Fibroblast of skin of back (primary cell): ENCODE data around the gene FMNL2.

ENCODE experiments used
- DNase-seq: peaks from one replicate; pipeline ENCODE4 v3.0.0-alpha.2; 2013

The FMNL2 gene

DNA sequence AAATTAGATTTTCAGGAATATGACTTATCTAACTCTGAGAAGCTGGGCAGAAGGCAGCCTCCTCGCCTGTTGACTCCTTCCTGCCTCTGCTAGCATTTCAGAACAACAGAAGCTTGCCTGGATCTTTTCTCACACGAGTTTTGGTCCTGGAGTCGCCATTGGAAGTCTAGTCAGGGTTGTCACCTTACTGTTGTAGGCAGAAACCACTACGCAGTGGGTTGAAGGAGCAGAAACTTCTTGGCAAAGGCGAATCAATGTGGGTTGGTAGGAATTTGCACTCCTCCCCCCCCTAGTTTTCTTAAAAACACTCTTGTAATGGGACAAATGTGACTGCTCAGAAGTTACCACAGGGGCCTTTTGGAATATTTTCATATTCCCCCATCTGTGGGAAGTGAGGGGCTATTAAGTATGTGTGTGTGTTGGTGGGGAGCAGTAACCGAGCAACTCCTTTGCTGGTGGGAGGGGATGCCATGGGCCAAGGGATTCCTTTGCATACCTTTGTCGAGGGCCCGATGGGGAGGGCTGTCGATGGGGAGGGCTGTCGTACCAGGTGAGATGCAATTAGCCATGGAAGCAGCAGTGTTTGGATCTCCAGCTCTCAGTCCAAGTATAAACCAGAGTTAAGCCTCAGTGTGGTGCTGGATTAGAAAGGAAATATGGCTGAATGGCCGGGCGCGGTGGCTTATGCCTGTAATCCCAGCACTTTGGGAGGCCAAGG is 117.4 kb downstream of the FMNL2 start:
- no peak for DNase-seq

DNA sequence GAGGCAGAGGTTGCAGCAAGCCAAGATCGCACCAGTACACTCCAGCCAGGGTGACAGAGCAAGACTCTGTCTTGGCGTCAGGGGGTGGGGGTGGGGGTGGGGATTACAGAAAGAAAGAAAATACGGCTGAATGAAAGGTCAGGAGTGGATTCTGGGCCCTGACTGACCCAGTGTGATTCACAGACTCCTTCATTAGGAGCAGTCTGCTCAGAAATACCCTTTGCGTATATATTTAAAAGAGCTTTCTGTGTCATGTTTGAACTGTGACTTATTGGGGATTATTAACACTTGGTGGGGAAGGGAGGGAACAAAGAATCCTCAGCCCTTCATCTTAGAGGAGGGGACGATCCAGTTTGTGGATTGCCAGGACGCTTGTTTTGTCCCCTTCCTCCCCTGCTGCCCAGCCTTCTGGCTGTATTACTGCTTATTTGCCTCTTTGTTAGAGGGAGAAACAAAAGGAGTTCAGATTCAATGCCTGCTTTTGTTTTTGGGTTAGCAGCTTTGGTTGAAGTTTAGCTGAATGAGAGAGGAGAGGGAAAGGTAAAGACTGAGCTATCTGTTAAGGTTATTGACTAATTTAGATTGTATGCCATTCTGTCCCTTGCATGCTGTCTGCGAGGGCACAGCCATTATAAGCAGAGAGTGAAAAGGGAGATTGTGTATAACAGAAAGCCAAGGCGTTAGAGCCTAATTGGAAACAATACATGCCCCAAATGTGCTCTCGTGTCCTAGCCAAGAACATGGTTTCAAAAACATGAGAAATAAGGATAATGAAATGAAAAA is 118.3 kb downstream of the FMNL2 start:
- no peak for DNase-seq

DNA sequence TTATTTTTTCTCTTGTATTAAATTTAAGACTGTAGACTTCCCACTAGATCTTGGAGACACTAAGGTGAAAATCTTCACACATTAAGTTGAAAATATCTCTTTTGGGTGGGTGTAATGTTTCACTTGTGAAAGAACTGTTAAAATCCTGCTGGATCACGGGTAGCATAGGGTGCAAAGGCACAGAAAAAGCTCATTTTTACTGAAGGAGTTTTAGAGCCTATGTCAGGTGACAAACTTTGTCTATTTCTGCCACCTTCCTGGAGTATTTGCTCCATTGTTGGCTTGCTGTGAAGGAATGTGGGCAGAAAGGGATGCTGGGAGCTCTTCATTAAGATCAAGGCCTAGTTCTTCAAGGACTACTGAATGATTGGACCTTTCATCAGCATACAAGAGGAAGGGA is 119.4 kb downstream of the FMNL2 start:
- no peak for DNase-seq

DNA sequence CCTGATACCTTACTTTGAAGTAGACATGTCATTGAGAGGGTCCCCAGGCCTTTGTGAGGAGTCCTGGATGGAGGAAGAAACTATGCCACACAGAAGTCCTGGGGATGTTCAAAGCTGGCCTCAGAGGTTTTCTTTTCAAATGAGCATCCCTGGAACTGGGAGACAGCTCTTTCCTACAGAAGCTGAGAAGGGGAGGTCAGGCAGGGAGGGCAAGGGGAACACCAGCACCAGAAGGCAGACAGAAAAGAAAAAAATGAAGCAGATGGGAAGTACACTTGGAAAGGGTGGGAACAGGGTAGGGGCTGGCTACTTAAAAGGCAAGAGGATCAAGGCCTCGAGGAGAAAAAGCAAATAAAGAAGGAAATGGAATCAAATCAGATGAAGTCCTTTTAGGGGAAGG is 120.0 kb downstream of the FMNL2 start:
- DNase-seq: no peak

DNA sequence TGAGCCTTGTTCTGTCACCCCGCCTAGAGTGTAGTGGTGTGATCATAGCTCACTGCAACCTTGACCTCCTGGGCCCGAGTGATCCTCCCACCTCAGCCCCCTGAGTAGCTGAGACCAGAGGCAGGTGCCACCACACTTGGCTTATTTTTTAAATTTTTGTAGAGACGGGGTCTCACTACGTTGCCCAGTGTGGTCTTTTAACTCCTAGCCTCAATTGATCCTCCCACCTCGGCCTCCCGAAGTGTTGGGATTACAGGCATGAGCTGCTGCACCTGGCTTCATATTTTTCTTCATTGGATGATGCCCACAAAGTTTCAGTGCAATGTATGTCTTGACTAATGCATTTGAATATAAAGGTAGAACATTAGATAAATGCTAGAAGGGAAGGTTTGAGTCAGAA is 120.8 kb downstream of the FMNL2 start:
- no peak for DNase-seq

DNA sequence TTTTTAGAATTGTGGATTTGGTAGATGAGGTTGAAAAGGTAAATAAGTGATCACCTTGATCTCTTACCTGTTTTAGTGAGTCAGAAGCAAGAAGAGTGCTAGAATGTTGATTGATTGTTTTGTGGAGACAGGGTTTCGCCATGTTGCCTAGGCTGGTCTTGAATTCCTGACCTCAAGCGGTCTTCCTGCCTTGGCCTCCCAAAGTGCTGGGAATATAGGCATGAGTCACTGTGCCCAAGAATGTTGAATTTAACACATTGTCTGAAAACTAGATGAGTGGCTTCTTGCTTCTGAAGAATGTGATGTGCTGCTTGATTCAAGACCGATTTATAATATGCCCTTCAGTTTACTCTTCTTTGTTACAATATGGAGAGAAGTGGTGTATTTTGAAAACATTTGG is 121.3 kb downstream of the FMNL2 start:
- peak; percentile 75 for DNase-seq

DNA sequence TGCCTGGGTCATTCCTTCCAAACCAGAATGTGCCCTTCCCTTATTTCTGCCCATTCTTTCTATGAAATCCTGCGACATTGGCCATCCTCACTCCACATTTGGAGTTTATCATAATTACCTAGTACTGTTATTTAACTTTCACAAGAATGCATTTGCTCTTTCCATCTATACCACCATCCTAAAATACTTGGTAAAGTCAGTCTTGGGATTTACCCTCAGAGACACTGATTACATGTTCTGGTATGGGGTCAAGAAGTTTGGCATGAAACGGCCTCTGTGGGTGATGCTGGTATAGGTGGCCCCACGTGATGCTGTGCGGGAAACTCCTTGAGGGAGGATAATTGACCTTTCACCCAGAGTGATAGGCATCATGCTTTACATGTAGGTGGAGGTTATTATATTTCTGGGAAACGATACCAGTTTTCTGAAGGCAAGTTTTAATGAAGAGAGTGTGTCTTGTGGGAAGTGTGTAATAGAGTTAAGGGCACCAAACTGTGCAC is 123.5 kb downstream of the FMNL2 start:
- no peak for DNase-seq

DNA sequence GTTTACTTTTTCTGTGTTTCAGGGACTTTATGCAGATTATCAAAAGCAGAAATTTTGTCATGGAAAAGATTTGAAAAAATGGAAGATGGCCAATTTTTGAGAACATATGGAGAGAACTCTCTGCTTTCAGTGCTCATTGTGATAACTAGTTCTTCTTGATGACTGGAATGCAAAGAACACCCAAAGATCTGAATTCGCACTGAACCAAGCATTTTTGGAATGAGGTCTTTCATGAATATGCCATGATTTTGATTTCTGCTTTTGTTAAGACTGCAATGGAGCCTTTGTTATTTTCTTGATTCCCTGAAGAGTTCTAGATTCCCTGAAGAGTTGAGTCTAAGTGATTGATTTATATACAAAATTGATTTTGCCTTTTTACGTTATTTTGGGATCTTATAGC is 124.1 kb downstream of the FMNL2 start:
- DNase-seq: no peak

DNA sequence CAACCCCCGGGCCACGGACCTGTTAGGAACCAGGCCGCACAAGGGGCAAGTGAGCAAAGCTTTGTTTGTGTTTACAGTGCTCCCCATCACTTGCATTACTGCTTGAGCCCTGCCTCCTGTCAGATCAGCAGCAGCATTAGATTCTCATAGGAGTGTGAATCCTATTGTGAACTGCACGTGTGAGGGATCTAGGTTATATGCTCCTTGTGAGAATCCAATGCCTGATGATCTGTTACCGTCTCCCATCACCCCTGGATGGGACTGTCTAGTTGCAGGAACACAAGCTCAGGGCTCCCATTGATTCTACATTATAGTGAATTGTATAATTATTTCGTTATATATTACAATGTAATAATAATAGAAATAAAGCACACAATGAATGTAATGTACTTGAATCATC is 125.6 kb downstream of the FMNL2 start:
- no peak for DNase-seq

DNA sequence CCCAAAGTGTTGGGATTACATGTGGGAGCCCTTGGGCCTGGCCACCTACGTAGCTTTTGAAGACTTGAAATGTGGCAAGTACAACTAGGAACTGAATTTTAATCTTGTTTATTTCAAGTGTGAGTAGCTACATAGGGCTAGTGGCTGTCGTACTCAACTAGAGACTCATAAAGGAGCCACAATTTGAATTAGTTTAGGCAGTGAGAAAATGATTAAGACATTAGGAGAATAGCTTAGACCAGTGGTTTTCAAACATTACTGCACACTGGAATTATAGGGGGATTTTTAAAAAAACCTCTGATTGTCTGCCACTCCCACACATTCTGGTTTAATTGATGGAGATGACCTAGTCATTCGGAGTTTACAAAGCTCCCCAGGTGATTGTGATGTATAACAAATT is 127.1 kb downstream of the FMNL2 start:
- DNase-seq: no peak

DNA sequence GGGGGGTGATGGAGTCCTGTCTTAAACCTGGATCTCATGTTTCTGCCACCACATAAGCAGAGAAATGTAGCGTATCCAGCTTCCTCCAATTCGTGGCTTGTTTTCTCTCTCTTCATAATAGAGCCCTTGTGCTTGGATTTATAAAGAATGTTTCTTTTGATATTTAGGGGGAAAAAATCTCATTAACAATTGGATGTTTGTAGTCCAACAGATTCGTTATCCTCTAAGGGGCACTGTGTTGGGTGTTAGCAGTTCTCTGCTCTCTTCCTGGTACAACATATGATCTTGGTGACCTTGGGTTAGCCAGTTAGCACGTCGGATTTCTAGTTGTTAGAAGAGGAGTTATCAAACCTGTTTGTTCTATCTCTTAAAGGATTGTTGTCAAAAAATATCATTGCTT is 127.8 kb downstream of the FMNL2 start:
- no peak for DNase-seq

DNA sequence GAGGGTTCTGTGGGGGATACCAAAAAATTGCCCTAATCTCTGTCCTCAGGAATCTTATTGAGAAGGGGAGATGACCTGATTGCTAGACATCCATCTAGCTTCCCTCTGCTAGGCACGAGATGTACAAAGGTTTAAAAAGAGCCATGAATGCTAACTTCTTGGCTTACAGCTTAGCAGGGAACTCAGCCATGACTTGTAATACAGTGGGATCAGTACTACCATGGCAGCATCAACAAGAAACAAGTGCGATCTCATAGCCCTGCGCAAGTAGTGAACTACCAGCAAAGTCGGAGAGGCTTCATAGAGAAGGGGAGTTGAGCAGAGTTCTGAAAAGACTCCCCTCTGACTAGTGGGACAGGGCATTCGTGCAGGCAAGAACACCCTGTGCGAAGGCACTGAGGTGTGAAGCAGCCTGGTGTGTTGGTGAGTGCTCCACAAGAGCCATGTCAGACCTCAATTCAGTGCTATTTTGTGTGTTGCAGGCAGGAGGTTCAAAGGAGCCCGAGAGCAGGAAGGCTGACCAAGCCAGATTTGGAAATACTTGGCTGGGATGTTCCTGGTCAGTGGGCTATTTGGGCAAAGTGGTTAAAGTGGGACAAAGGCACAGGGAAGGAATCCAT is 130.0 kb downstream of the FMNL2 start:
- DNase-seq: no peak

DNA sequence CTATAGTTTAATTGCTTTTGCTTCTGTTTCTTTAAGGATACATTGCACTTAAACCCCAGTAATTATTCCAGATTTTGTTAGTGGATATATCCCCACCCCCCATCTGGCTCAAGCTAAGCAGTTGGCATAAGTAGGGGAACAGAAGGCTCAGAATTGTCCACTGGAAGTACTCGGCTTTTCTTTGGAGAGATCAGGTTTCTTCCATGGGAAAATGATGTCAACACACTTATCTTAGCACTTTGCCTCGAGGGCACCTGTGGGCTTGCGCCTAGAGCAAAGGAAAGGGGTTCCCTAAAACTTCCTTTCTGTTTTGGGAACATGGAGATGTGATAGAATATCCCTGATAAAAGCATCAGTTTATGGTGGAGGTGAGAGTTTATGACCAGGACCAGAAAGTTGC is 130.6 kb downstream of the FMNL2 start:
- DNase-seq: no peak

DNA sequence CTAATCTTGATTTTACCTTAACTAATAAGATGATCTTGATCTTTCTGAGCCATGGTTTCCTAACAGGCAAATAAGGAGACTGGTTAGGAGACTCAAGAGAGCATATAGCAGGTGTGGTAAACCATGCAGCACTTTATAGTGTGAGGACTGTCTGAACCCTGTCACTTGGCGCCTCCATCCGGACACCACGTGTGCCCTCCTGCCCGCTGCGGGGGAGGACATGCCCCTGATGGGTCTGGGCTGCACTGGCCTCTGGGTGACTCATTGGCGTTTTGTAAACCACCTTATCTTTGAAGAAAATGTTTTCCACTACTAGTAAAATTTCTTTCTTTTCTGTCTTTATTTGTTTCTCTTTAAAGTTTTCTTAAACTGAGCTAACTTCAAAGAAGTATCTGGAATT is 131.1 kb downstream of the FMNL2 start:
- no peak for DNase-seq

DNA sequence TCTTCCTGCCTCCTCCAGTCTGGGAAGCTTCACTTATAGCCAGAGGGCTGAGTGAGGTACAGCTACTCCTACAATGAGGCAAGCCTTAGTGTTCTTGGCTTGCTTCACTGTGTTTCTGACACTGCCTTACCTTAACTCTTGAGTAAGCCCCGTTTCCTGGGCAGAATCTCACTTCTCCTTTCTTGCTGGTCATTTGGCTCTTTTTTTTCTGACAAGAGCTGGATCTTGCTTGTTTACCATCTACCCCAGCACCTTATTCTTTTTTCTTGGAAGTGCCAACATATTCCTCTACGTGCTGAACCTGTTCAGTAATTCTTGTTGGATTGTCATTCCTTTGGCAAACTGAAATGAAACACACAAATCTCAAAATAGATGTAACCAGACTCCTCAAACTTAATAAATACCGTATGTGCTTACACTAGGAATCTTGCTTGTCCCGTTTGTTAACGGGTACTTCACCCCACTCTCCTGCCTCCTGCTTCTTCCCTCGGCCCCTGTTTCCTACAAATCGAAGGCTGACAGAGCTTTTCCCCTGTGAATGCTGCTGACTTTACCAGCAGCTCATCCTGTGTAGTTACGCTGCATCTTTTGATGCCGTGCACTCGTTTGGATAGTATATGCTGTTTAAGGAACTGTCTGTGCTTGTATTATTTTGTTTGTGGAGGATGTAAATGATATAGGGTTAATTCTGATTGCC is 132.2 kb downstream of the FMNL2 start:
- no peak for DNase-seq

DNA sequence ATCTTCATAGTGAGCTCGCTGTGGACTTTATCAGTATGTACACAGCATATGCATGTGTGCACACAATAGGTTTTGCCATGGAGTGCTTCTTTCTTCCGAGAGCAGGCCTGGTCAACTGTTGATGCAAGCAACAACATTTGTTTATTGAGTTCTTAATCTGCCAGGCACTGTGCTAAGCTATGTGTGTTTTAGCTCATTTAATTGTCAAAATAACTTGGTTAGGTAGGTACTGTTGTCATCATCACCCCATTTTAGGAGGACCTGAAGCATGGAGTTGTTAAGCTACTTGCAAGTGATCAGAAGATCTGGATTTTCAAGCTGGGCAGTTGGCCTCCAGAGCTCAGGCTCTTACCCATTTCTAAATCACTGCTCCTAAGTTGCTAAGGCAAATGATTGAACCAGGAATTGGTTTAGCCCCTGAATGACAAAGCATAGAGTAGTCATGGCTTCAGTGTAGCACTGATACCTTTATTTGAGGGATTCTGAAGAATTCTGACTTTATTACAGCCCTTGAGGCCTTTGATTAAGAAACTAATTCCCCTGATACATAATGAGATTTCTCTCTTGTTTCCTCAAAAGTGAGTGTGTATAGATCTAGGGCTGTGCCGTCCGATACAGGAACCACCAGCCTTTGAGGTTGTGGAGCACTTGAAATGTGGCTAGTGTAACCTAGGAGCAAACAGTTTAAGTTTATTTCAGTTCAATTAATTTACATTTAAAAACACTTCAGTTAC is 132.9 kb downstream of the FMNL2 start:
- DNase-seq: no peak

DNA sequence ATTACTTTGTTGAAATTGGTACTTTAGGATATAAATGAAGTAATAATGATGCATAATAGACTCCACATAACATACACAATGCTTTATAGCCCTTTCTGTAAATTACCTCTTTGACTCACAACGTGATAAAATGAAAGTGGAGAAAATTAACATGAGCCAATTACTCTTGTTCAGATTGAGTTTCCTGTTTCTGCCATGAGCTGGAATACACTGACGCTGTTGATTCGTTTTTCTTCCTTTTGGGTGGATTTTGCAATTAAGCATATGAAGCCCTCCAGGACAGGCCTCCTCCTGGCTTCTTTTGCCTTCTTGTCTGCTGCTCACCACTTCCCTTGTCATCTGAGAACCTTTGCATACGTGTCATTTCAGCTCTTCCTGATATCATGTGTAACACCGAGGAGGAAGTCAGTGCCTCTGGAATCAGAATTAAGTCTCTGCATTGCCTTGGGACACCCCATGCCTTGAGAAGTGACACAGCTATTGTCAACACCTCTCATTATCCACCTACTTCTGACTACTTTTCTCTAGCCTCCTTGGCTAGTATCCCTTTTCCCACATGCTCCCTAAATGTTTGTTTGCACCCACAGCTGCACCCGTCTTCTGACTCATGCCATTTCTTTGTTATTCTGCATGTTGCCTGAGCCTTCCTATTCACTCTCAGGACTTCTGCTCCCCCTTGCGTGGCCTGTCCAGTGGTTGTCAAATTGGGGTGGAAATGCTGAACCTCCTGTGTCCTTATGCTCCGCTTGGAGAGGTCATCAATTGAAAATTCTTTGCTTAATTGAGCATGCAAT is 134.1 kb downstream of the FMNL2 start:
- no peak for DNase-seq

DNA sequence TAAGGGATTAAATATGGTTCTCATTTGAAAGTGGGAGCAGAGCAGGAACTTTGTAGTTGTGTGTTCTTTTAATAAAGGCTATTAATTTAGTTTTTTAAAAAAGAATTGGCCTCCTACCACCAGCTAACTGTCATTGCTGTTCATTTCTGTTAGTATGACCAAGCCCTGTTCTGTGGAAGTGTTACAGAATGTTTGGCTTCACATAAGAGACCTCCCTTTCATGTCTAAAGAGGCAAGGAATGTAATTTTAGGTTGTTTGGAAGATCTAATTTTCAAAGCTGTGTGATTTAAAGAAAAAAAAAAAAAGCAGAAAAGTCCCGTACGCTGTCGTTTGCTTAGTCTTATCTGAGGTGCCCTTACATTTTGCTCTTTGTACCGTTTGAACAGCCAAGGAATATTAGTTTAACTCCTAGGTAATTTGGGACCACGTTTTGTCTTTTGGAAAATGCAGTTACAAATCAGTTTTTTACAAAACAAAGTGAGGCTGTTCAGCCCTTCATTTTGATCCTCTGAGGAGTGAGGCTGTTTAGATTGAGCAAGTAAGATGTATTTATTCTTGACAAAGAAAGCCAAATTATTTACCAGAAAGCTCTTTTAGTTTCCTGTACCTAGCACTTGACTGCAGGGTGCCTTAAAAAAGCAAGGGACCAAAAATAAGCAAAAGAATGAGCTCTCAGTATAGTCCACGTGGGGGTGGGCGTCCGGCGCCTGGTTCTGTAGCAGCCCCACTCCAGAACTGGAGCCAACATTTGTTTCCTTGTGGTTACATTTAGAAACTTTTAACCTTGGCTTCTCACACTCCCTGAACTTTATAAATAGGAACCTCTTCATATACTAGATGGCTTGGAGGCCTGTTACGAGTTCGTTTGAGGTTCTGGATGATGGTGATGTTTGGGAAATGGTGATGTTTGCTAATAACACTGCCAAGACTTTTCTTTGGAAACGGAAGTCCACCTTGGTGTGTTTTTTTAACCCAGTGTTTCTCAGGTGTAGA is 136.2 kb downstream of the FMNL2 start:
- no peak for DNase-seq

DNA sequence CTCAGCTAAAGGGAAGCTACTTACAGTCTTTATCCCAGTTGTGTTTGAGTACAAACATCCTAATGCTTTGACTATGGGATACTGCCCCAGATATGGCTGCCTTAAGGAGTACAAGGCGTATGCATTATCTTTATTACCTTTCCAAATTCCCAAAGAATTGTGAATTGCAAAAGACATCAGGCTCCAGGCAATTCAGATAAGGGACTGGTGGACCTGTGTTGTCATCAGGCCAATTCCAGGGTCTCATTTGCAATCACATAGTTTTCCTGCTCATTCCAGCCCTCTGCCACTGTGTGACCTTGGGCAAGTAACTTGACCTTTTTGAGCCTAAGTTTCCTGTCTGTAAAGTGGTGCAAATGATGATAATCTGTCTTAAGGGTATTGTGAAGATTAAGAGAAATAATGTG is 137.5 kb downstream of the FMNL2 start:
- no peak for DNase-seq

DNA sequence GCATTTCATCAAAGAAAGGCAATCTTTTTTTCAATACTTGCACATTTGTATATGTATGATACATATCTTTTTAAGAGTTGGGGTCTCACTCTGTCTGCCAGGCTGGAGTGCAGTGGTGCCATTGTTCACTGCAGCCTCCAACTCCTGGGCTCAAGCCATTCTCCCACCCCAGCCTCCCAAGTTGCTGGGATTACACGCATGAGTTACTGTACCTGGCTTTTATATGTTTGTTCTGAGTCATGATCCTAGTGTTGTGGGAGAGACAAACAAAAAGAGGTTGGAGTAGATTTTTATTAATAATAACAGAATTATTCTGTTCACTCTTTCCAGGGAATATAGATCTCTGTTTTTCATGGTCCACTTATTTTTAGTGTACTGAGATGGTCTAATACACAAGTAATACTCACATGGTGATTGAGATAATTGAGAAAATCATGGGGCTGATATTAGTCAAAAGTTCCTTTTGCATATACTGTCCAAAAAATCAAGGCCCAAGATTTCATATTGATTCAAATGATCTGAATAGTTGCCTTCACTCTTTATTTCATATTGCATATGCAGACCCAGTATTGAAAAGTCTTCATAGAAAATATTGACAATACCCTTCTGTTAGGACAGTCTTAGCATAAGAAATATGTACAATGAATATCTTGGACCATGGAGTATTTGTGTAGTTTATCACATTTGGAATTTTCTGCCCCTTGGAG is 138.3 kb downstream of the FMNL2 start:
- DNase-seq: no peak
